Osteocyte (in vitro differentiated cells): ENCODE data around the gene PM20D2. TPM values are rescaled to one million over a fixed set of nuclear protein-coding genes. Genes with fewer than 3 reads are reported as not detected.

Source experiments
- DNase-seq: peaks from one replicate; pipeline ENCODE4 v3.0.0; 2021; ENCODE audit warnings: mixed read lengths; ENCODE audit not compliant: unreplicated experiment; ENCODE audit errors: extremely low spot score
- H3K27ac Mint-ChIP-seq: one replicate; pipeline ENCODE4 v1.8.0; 2021; ENCODE audit warnings: mild to moderate bottlenecking, mixed read lengths; ENCODE audit not compliant: unreplicated experiment
- H3K27me3 Mint-ChIP-seq: one replicate; pipeline ENCODE4 v1.8.0; 2021; ENCODE audit warnings: mixed read lengths; ENCODE audit not compliant: unreplicated experiment
- H3K36me3 Mint-ChIP-seq: one replicate; pipeline ENCODE4 v1.8.0; 2021; ENCODE audit warnings: mixed read lengths; ENCODE audit not compliant: unreplicated experiment
- H3K4me1 Mint-ChIP-seq: one replicate; pipeline ENCODE4 v1.8.0; 2021; ENCODE audit warnings: mixed read lengths; ENCODE audit not compliant: unreplicated experiment
- H3K4me3 Mint-ChIP-seq: one replicate; pipeline ENCODE4 v1.8.0; 2021; ENCODE audit warnings: mild to moderate bottlenecking, moderate library complexity, mixed read lengths; ENCODE audit not compliant: unreplicated experiment
- H3K9me3 Mint-ChIP-seq: one replicate; pipeline ENCODE4 v1.8.0; 2021; ENCODE audit warnings: mixed read lengths; ENCODE audit not compliant: unreplicated experiment
- total RNA-seq: library from RNA; stranded (reverse); gene quantifications from 2 replicates; pipeline ENCODE4 v1.2.1, GENCODE V29; 2021
- TF ChIP-seq, protein P1 (sequence below): fragments of 200-600 bp; sonication (generic); IDR thresholded peaks from 2 replicates; pipeline ENCODE4 v1.5.0; 2021; ENCODE audit warnings: antibody characterized with exemption, mild to moderate bottlenecking, moderate library complexity

Gene PM20D2
- total RNA-seq, 1 donor from 2014 or later, result 9.2 TPM

DNA sequence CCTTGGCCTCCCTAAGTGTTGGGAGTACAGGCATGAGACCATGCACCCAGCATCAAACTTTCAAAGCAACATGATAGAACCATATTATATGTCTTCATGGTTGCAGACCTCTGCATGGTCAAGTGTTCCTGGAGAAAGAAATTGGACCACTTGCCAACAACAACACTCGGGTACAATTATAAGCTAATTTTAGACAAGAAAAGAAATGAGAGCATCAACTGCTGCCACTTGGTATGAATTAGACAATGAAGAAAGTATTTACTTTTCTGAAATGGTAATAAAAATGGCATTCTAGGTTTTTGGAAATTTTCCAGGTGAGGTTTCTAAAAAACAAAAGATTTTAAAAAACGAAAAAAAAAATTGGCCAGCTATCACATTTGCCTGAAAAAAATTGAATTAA, 7.7 kb upstream of the PM20D2 start:
- DNase-seq, result no peak
- Mint-ChIP-seq H3K27me3 (no peaks in the 10 kb centered on the region), H3K4me1 (peaks cover 32% of the 10 kb centered on the region), H3K27ac (no peak overlapping the region), H3K4me3 (no peak overlapping the region), H3K36me3 (no peaks in the 10 kb centered on the region), H3K9me3 (no peaks in the 10 kb centered on the region)
- TF ChIP-seq, protein P1, sequence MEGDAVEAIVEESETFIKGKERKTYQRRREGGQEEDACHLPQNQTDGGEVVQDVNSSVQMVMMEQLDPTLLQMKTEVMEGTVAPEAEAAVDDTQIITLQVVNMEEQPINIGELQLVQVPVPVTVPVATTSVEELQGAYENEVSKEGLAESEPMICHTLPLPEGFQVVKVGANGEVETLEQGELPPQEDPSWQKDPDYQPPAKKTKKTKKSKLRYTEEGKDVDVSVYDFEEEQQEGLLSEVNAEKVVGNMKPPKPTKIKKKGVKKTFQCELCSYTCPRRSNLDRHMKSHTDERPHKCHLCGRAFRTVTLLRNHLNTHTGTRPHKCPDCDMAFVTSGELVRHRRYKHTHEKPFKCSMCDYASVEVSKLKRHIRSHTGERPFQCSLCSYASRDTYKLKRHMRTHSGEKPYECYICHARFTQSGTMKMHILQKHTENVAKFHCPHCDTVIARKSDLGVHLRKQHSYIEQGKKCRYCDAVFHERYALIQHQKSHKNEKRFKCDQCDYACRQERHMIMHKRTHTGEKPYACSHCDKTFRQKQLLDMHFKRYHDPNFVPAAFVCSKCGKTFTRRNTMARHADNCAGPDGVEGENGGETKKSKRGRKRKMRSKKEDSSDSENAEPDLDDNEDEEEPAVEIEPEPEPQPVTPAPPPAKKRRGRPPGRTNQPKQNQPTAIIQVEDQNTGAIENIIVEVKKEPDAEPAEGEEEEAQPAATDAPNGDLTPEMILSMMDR, result no peak

DNA sequence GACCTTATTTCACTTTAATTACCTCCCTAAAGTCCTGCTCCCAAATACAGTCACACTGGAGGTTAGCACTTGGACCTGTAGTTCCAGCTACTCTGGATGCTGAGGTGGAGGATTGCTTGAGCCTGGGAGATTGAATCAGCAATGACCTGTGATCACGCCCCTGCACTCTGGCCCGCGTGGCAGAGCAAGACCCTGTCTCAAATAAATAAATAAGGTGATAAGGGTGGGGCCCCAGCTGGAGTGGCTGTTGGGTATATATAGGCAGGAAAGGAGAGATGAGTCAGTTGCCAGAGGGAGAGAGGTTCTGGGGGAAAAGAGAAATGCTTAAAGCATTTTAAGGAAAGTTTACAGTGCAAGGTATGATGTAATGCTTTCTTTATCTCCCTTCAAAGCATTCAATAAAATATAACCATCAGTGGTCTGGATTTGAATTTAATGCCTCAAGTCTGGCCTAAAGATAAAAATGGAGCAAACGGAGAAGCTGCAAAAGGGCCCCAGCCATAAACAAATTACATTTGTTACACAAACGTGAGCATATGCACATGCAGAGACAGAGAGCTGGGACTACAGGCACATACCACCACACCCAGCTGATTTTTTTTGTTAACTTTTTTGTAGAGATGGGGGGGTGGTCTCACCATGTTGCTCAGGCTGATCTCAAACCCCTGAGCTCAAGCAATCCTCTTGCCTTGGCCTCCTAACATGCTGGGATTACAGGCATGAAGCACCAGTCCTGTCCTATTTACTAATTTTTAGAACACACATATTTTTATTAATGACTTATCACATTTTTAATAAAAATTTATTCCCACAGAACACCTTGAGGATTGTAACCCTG, 6.1 kb upstream of the PM20D2 start:
- Mint-ChIP-seq H3K4me1 (peaks cover 47% of the 10 kb centered on the region), H3K36me3 (no peaks in the 10 kb centered on the region), H3K27me3 (no peaks in the 10 kb centered on the region), H3K4me3 (no peak overlapping the region), H3K9me3 (no peaks in the 10 kb centered on the region), H3K27ac (peak overlapping the region; percentile 45)
- no peak for DNase-seq
- TF ChIP-seq, protein P1, result no peak

DNA sequence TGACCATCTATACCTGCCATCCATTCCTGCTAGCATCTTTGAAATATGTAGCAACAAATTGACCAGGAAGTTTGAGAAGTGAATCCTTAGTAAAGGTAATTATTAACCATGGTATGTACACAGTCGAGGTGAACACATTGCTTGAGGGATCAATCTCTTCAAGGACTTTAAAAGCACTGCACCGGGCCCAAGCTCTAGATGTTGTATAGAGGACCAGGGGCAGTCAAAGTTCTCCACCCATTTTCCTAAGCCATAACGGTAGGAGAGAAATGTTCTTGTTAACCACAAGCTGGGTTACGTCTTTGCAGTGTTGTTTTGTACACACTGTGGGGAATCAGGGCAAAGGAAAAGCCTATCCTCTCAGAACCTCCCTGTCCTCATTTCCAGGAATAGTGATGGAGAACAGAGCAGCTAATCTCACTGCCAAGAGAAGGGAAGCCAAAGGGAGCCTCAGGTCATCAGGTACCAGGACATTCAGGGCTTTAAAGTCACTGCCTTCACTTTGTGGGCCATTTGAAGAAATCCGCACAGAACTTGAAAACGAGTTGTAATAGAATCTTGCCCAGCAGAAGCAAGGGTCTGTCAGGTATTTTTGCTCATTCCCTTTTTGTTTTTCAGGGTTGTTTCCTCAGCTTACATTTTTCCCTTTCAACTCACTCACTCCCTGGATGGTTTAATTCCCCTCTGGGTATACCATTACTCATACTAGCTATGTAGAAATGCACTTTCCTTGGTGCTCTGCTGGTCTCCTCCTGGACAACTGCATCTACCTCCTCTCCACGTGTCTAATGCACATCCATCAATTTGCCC, 5.3 kb upstream of the PM20D2 start:
- TF ChIP-seq, protein P1, result no peak
- H3K36me3 Mint-ChIP-seq, result no peaks in the 10 kb centered on the region

DNA sequence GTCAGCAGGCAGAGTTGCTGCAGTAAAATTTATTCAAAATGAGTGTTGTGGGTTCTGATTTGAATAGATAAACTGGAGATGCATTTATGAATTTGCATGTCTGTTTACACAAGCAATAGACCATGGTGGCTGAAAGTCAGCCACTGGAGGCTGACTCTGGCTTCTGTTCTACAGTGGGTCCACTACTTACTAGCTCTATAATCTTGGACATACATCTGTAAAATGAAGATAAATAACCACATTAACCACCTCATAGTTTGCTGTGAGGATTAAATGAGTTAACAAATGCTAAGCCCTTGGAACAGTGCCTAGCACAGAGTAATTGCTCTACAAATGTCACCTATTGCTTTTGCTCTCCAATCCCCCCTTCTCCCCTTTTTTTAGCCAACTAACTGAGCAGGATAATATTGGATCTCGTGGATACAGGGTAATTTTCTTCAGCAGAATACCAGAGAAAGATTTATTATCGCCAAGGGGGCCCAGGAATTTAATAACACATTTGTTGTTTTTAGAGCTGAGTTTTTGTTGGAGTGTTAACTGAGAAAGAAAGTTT, 1.4 kb upstream of the PM20D2 start:
- no peak for DNase-seq
- no peak overlapping the region for H3K4me3 Mint-ChIP-seq
- H3K4me1 Mint-ChIP-seq, result peaks cover 55% of the 10 kb centered on the region
- TF ChIP-seq, protein P1, result no peak
- H3K27me3 Mint-ChIP-seq, result no peaks in the 10 kb centered on the region
- peak overlapping the region; percentile 13 for H3K27ac Mint-ChIP-seq
- H3K36me3 Mint-ChIP-seq, result peaks cover 8% of the 10 kb centered on the region
- H3K9me3 Mint-ChIP-seq, result no peaks in the 10 kb centered on the region

More for the DNA sequence above, 5.3 kb upstream of the PM20D2 start:
- DNase-seq, result no peak
- Mint-ChIP-seq H3K27me3 (no peaks in the 10 kb centered on the region), H3K4me1 (peaks cover 51% of the 10 kb centered on the region), H3K4me3 (no peak overlapping the region), H3K9me3 (no peaks in the 10 kb centered on the region), H3K27ac (no peak overlapping the region)
